GM18505 (cell line): ENCODE results near the gene SCAMP5.

Experiments
- ATAC-seq: cut with Tn5 transposase; IDR thresholded peaks from one replicate; pipeline ENCODE4 v1.9.1; 2021; ENCODE audit not compliant: unreplicated experiment
- POLR2A ChIP-seq: IDR thresholded peaks from 4 replicates; pipeline ENCODE4 v1.6.1; 2011; ENCODE audit warnings: borderline replicate concordance; ENCODE audit not compliant: insufficient read depth, insufficient read length; ENCODE audit errors: extremely low read depth

The SCAMP5 gene

GRCh38 chr15:74960995-74961588 lies 34.3 kb upstream of the SCAMP5 start:
- ATAC-seq, result no peak
- TF ChIP-seq POLR2A, result no peak

- no peak for ATAC-seq
- TF ChIP-seq POLR2A, result no peak
These were observed 33.7 kb upstream of the SCAMP5 start for GRCh38 chr15:74961616-74962015.

- TF ChIP-seq POLR2A, result no peak
- ATAC-seq, result no peak
These were observed 33.1 kb upstream of the SCAMP5 start for GRCh38 chr15:74962219-74962618.

- ATAC-seq, result no peak
- no peak for TF ChIP-seq POLR2A
These were observed 32.7 kb upstream of the SCAMP5 start for GRCh38 chr15:74962671-74963070.

- ATAC-seq, result no peak
These were observed 32.1 kb upstream of the SCAMP5 start for GRCh38 chr15:74963213-74963612.

GRCh38 chr15:74964794-74965193 lies 30.6 kb upstream of the SCAMP5 start:
- TF ChIP-seq POLR2A, result no peak

More at GRCh38 chr15:74963213-74963612, 32.1 kb upstream of the SCAMP5 start:
- no peak for TF ChIP-seq POLR2A

GRCh38 chr15:74967670-74968069 lies 27.7 kb upstream of the SCAMP5 start:
- TF ChIP-seq POLR2A, result no peak
- no peak for ATAC-seq

More at GRCh38 chr15:74964794-74965193, 30.6 kb upstream of the SCAMP5 start:
- ATAC-seq, result no peak

GRCh38 chr15:74976159-74976558 lies 19.2 kb upstream of the SCAMP5 start:
- ATAC-seq, result no peak
- TF ChIP-seq POLR2A, result no peak

GRCh38 chr15:74977599-74977998 lies 17.8 kb upstream of the SCAMP5 start:
- TF ChIP-seq POLR2A, result no peak
- no peak for ATAC-seq

GRCh38 chr15:74978077-74978476 lies 17.3 kb upstream of the SCAMP5 start:
- ATAC-seq, result no peak
- no peak for TF ChIP-seq POLR2A

- no peak for TF ChIP-seq POLR2A
- ATAC-seq, result no peak
These were observed 16.9 kb upstream of the SCAMP5 start for GRCh38 chr15:74978503-74978902.

GRCh38 chr15:74982183-74982582 lies 13.2 kb upstream of the SCAMP5 start:
- TF ChIP-seq POLR2A, result no peak
- ATAC-seq, result no peak

- no peak for TF ChIP-seq POLR2A
- ATAC-seq, result peak; percentile 53
These were observed 11.6 kb upstream of the SCAMP5 start for GRCh38 chr15:74983725-74984231.

GRCh38 chr15:74988007-74988800 lies 7.2 kb upstream of the SCAMP5 start:
- TF ChIP-seq POLR2A, result no peak
- no peak for ATAC-seq
